Thyroid gland (tissue), 4 donors: Measurements from ENCODE around the gene ITIH1. TPM values are rescaled to one million over a fixed set of nuclear protein-coding genes. Genes with fewer than 3 reads are reported as not detected.

Experiments
- DNase-seq, 2 donors: peaks; one replicate each; pipeline ENCODE4 v3.0.0-alpha.2; 2019
- H3K27ac ChIP-seq, 3 donors: fragments of 200-600 bp; sonication (generic); 1 replicate in 2 of 3; 2 replicates in 1 of 3; pipeline ENCODE4 v1.5.1; 2016 to 2019; ENCODE audit warnings: mild to moderate bottlenecking in 1 of 3, moderate library complexity in 1 of 3
- H3K27me3 ChIP-seq: fragments of 200-600 bp; sonication (generic); one replicate; pipeline ENCODE4 v1.5.1; 2019
- H3K36me3 ChIP-seq, 2 donors: fragments of 200-600 bp; sonication (generic); one replicate each; pipeline ENCODE4 v1.5.1; 2016 to 2019
- H3K4me1 ChIP-seq, 2 donors: fragments of 200-600 bp; sonication (generic); one replicate each; pipeline ENCODE4 v1.5.1; 2017 to 2019
- H3K4me3 ChIP-seq, 3 donors: fragments of 200-600 bp; sonication (generic); replicated peaks in 1 of 3; 1 replicate in 2 of 3; 2 replicates in 1 of 3; pipeline ENCODE4 v1.5.1; 2016; ENCODE audit warnings: mild to moderate bottlenecking in 1 of 3
- H3K9me3 ChIP-seq: fragments of 200-600 bp; sonication (generic); one replicate; pipeline ENCODE4 v1.5.1; 2017
- CTCF ChIP-seq, 6 experiments: fragments of 200-600 bp in 3 of 6; fragments of 450-650 bp in 3 of 6; sonication (generic) in 3 of 6; IDR thresholded peaks; one replicate each; pipeline ENCODE4 v1.5.1; 2016 to 2019; ENCODE audit warnings: antibody characterized with exemption in 6 of 6, mild to moderate bottlenecking in 2 of 6, inconsistent platforms in 1 of 6, moderate library complexity in 1 of 6
- POLR2A ChIP-seq, 2 donors: fragments of 450-650 bp; IDR thresholded peaks; one replicate each; pipeline ENCODE4 v1.6.1; 2017; ENCODE audit warnings: antibody characterized with exemption in 2 of 2, mild to moderate bottlenecking in 2 of 2, moderate library complexity in 1 of 2
- WGBS, 2 donors: methylation state at CpG; one replicate each; pipeline ENCODE4 v1.1.5; 2017; 5-methylcytosine and 5-hydroxymethylcytosine counted together
- intact Hi-C: fragments of 100-400 bp; cut with DNase I; formaldehyde crosslinking; loops from one replicate; pipeline ENCODE4 v1.15.1; 2023
- total RNA-seq, 4 donors: library from RNA; depleted of rRNA; stranded (reverse); fragments of >200 nt; gene quantifications; one replicate each; pipeline ENCODE4 v1.2.3, GENCODE V29; 2016

Gene ITIH1
- total RNA-seq, 4 donors from 2014 or later, result not detected

- DNase-seq, result no peak
- Histone ChIP-seq H3K4me1 (no peaks in the 10 kb centered on the region), H3K36me3 (no peaks in the 10 kb centered on the region), H3K9me3 (no peaks in the 10 kb centered on the region), H3K4me3 (no peak overlapping the region), H3K27ac (no peak overlapping the region), H3K27me3 (no peaks in the 10 kb centered on the region)
- TF ChIP-seq CTCF (IDR thresholded peaks at IDR 0.05), result no peak
- no peak for TF ChIP-seq POLR2A (IDR thresholded peaks at IDR 0.05)
- 81 to 86% methylated on average over 8 of the region's 8 CpGs for WGBS, 2 donors
- intact Hi-C loops, result no loop called here
These were observed 2.6 kb downstream of the ITIH1 start for GRCh38 chr3:52779837-52780585.

GRCh38 chr3:52781741-52782140 is 4.3 kb downstream of the ITIH1 start:
- intact Hi-C loops, result no loop called here
- no peak for DNase-seq
- WGBS, 2 donors, result 51 to 64% methylated on average over 9 to 10 of the region's 13 CpGs
- Histone ChIP-seq H3K4me3 (no peak overlapping the region), H3K4me1 (no peaks in the 10 kb centered on the region), H3K27ac (no peak overlapping the region), H3K36me3 (no peaks in the 10 kb centered on the region), H3K27me3 (no peaks in the 10 kb centered on the region), H3K9me3 (no peaks in the 10 kb centered on the region)
- TF ChIP-seq CTCF (IDR thresholded peaks at IDR 0.05), result no peak
- TF ChIP-seq POLR2A (IDR thresholded peaks at IDR 0.05), result no peak

- no peak overlapping the region for H3K4me3 ChIP-seq
- no peaks in the 10 kb centered on the region for H3K27me3 ChIP-seq
- H3K4me1 ChIP-seq, result no peaks in the 10 kb centered on the region
- DNase-seq, result no peak
- intact Hi-C loops, result no loop called here
- H3K36me3 ChIP-seq, result no peaks in the 10 kb centered on the region
- H3K9me3 ChIP-seq, result no peaks in the 10 kb centered on the region
- WGBS, 2 donors, result 73 to 75% methylated on average over 10 to 12 of the region's 12 CpGs
- H3K27ac ChIP-seq, result no peak overlapping the region
- TF ChIP-seq POLR2A (IDR thresholded peaks at IDR 0.05), result no peak
- TF ChIP-seq CTCF (IDR thresholded peaks at IDR 0.05), result no peak
These were observed 5.2 kb downstream of the ITIH1 start for GRCh38 chr3:52782412-52783210.

GRCh38 chr3:52783211-52783555 is 5.8 kb downstream of the ITIH1 start:
- Histone ChIP-seq H3K9me3 (no peaks in the 10 kb centered on the region), H3K36me3 (no peaks in the 10 kb centered on the region), H3K4me3 (no peak overlapping the region), H3K27ac (no peak overlapping the region), H3K4me1 (no peaks in the 10 kb centered on the region), H3K27me3 (no peaks in the 10 kb centered on the region)
- 87 to 88% methylated on average over 3 of the region's 3 CpGs for WGBS, 2 donors
- DNase-seq, result no peak
- TF ChIP-seq CTCF (IDR thresholded peaks at IDR 0.05) (no peak), POLR2A (IDR thresholded peaks at IDR 0.05) (no peak)
- intact Hi-C loops, result no loop called here

GRCh38 chr3:52784021-52784621 is 6.7 kb downstream of the ITIH1 start:
- intact Hi-C loops, result no loop called here

More at GRCh38 chr3:52784021-52784621, 6.7 kb downstream of the ITIH1 start:
- Histone ChIP-seq H3K4me1 (no peaks in the 10 kb centered on the region), H3K27ac (no peak overlapping the region), H3K36me3 (no peaks in the 10 kb centered on the region), H3K9me3 (no peaks in the 10 kb centered on the region), H3K4me3 (no peak overlapping the region), H3K27me3 (no peaks in the 10 kb centered on the region)
- 80 to 88% methylated on average over 2 to 18 of the region's 18 CpGs for WGBS, 2 donors
- TF ChIP-seq CTCF (IDR thresholded peaks at IDR 0.05) (no peak), POLR2A (IDR thresholded peaks at IDR 0.05) (no peak)
- no peak for DNase-seq
